H1 (cell line): ENCODE data around the gene TTC8. TPM values are rescaled to one million over a fixed set of nuclear protein-coding genes. Genes with fewer than 3 reads are reported as not detected.

Experiments
- CTCF ChIA-PET: fragments of 300-600 bp; sonication (Branson Sonifier 250); formaldehyde crosslinking; loops from one replicate; lab custom pipeline; 2021; ENCODE audit not compliant: partially characterized antibody; lab: Charles Lee
- POLR2A ChIA-PET: fragments of 300-600 bp; sonication (Branson Sonifier 250); formaldehyde crosslinking; loops from one replicate; lab custom pipeline; 2021; ENCODE audit warnings: inconsistent platforms; ENCODE audit not compliant: partially characterized antibody; lab: Charles Lee
- DNase-seq, 2 experiments: peaks; one replicate each; pipeline versions ENCODE4 v3.0.0 to v3.0.0-alpha.2; 2010 to 2022; ENCODE audit warnings: low spot score in 2 of 2, low read depth in 1 of 2, mixed read lengths in 1 of 2
- FAIRE-seq: peaks from 2 replicates; lab custom pipeline; 2011; peaks lifted over from hg19 to GRCh38; lab: Jason Lieb, UNC
- H2AFZ ChIP-seq: 2 replicates; pipeline ENCODE4 v1.8.1; 2012; ENCODE audit warnings: low read length, inconsistent platforms
- H2AK5ac ChIP-seq: 2 replicates; pipeline ENCODE4 v1.6.1; 2013; ENCODE audit warnings: low read depth, low read length
- H2BK120ac ChIP-seq: replicated peaks from 2 replicates; pipeline ENCODE3; 2013; ENCODE audit warnings: low read depth, low read length, inconsistent platforms
- H2BK12ac ChIP-seq: 2 replicates; pipeline ENCODE4 v1.6.1; 2013; ENCODE audit warnings: low read depth, low read length
- H2BK15ac ChIP-seq: 2 replicates; pipeline ENCODE4 v1.6.1; 2013; ENCODE audit warnings: low read length
- H2BK20ac ChIP-seq: 2 replicates; pipeline ENCODE4 v1.6.1; 2013; ENCODE audit warnings: low read length
- H2BK5ac ChIP-seq: 2 replicates; pipeline ENCODE4 v1.6.1; 2013; ENCODE audit warnings: low read depth, low read length
- H3K14ac ChIP-seq: 2 replicates; pipeline ENCODE4 v1.6.1; 2013; ENCODE audit warnings: inconsistent platforms; ENCODE audit not compliant: insufficient read length
- H3K18ac ChIP-seq: 2 replicates; pipeline ENCODE4 v1.6.1; 2013; ENCODE audit warnings: low read length; ENCODE audit errors: extremely low read depth
- H3K23ac ChIP-seq: 2 replicates; pipeline ENCODE4 v1.6.1; 2013; ENCODE audit warnings: inconsistent platforms; ENCODE audit not compliant: insufficient read length
- H3K23me2 ChIP-seq: 2 replicates; pipeline ENCODE4 v1.6.1; 2013; ENCODE audit warnings: low read depth, low read length
- H3K27ac ChIP-seq: 2 replicates; pipeline ENCODE4 v1.6.1; 2011; ENCODE audit warnings: low read depth, low read length, inconsistent platforms
- H3K27me3 ChIP-seq, 4 experiments: replicated peaks in 1 of 4; 1 replicate in 1 of 4; 2 replicates in 3 of 4; pipeline versions ENCODE4 v1.6.1 to v1.8.1; 2011 to 2013; ENCODE audit warnings: low read length in 3 of 4, mild to moderate bottlenecking in 3 of 4, inconsistent platforms in 2 of 4, mixed read lengths in 2 of 4, moderate library complexity in 1 of 4; ENCODE audit not compliant: control insufficient read depth in 3 of 4, insufficient read depth in 3 of 4; ENCODE audit errors: extremely low read depth in 1 of 4
- H3K36me3 ChIP-seq, 4 experiments: 2 replicates each; pipeline versions ENCODE4 v1.6.1 to v1.8.1; 2011 to 2013; ENCODE audit warnings: mild to moderate bottlenecking in 4 of 4, low read length in 3 of 4, moderate library complexity in 2 of 4, control low read depth in 1 of 4, inconsistent platforms in 1 of 4; ENCODE audit not compliant: insufficient read depth in 4 of 4, control insufficient read depth in 2 of 4
- H3K4ac ChIP-seq: replicated peaks from 2 replicates; pipeline ENCODE3; 2013; ENCODE audit warnings: low read length, low read depth, mixed read lengths, inconsistent platforms; ENCODE audit not compliant: insufficient read length
- H3K4me1 ChIP-seq, 4 experiments: replicated peaks in 1 of 4; 1 replicate in 1 of 4; 2 replicates in 3 of 4; pipeline versions ENCODE4 v1.6.1 to v1.8.1; 2011 to 2013; ENCODE audit warnings: low read length in 3 of 4, inconsistent platforms in 2 of 4, mixed read lengths in 1 of 4; ENCODE audit not compliant: insufficient read depth in 4 of 4, control insufficient read depth in 3 of 4
- H3K4me2 ChIP-seq, 2 experiments: 2 replicates each; pipeline versions ENCODE4 v1.6.1 to v1.8.1; 2011 to 2013; ENCODE audit warnings: low read depth in 2 of 2, low read length in 2 of 2, control low read depth in 1 of 2, inconsistent platforms in 1 of 2, mild to moderate bottlenecking in 1 of 2; ENCODE audit not compliant: insufficient read depth in 1 of 2
- H3K4me3 ChIP-seq, 4 experiments: fragments of 200-600, 300-600 bp in 1 of 4; sonication (generic), shearing (Covaris generic), sonication (Bioruptor Twin) in 1 of 4; 2 replicates each; pipeline versions ENCODE4 v1.5.1 to v1.8.1; 2011 to 2016; ENCODE audit warnings: low read length in 4 of 4, low read depth in 3 of 4, control low read depth in 2 of 4, inconsistent platforms in 2 of 4, mild to moderate bottlenecking in 2 of 4, mixed read lengths in 1 of 4, moderate library complexity in 1 of 4; ENCODE audit not compliant: insufficient read depth in 2 of 4; ENCODE audit errors: extremely low read depth in 1 of 4
- H3K56ac ChIP-seq: replicated peaks from 2 replicates; pipeline ENCODE3; 2013; ENCODE audit warnings: low read depth, mild to moderate bottlenecking, mixed read lengths, low read length, inconsistent platforms; ENCODE audit not compliant: insufficient read length
- H3K79me1 ChIP-seq: 2 replicates; pipeline ENCODE4 v1.6.1; 2013; ENCODE audit warnings: low read depth, low read length, control low read depth
- H3K79me2 ChIP-seq, 2 experiments: 2 replicates each; pipeline versions ENCODE4 v1.6.1 to v1.8.1; 2012 to 2013; ENCODE audit warnings: low read length in 2 of 2, mild to moderate bottlenecking in 2 of 2, inconsistent platforms in 1 of 2; ENCODE audit not compliant: insufficient read depth in 2 of 2, control insufficient read depth in 1 of 2
- H3K9ac ChIP-seq, 4 experiments: replicated peaks in 1 of 4; 1 replicate in 1 of 4; 2 replicates in 3 of 4; pipeline versions ENCODE4 v1.6.1 to v1.8.1; 2011 to 2013; ENCODE audit warnings: low read depth in 3 of 4, low read length in 3 of 4, control low read depth in 2 of 4, mild to moderate bottlenecking in 2 of 4, moderate library complexity in 2 of 4, inconsistent platforms in 1 of 4; ENCODE audit errors: extremely low read depth in 1 of 4
- H3K9me3 ChIP-seq, 2 experiments: 2 replicates each; pipeline versions ENCODE4 v1.6.1 to v1.8.1; 2012 to 2013; ENCODE audit warnings: mild to moderate bottlenecking in 2 of 2, moderate library complexity in 2 of 2, control low read depth in 1 of 2, inconsistent platforms in 1 of 2, low read depth in 1 of 2, low read length in 1 of 2, mixed read lengths in 1 of 2; ENCODE audit not compliant: insufficient read depth in 2 of 2
- H4K20me1 ChIP-seq, 2 experiments: replicated peaks in 1 of 2; 2 replicates each; pipeline versions ENCODE3 to v1.8.1; 2011 to 2013; ENCODE audit warnings: inconsistent platforms in 2 of 2, low read length in 2 of 2, mild to moderate bottlenecking in 1 of 2; ENCODE audit not compliant: insufficient read depth in 2 of 2, control insufficient read depth in 1 of 2
- H4K5ac ChIP-seq: 2 replicates; pipeline ENCODE4 v1.6.1; 2013; ENCODE audit warnings: low read length, low read depth, mixed read lengths, inconsistent platforms; ENCODE audit not compliant: insufficient read length
- H4K8ac ChIP-seq: 2 replicates; pipeline ENCODE4 v1.8.0; 2013; ENCODE audit warnings: mild to moderate bottlenecking, moderate library complexity, low read length, inconsistent platforms; ENCODE audit not compliant: insufficient read depth; ENCODE audit errors: extremely low read depth
- H4K91ac ChIP-seq: replicated peaks from 2 replicates; pipeline ENCODE3; 2013; ENCODE audit warnings: low read length, mixed read lengths, inconsistent platforms; ENCODE audit not compliant: insufficient read length
- CTBP2 ChIP-seq: IDR thresholded peaks from 2 replicates; pipeline ENCODE4 v1.7.0; 2011; ENCODE audit warnings: borderline replicate concordance, mild to moderate bottlenecking, moderate library complexity, mixed read lengths, low read length; ENCODE audit not compliant: insufficient read depth, insufficient read length
- WGBS, 2 experiments: shearing (Covaris generic) in 1 of 2; methylation state at CpG; one replicate each; pipeline versions ENCODE4 v1.1.6 to v1.1.7; 2013 to 2015; ENCODE audit warnings: low lambda C conversion rate in 2 of 2, mixed read lengths in 2 of 2, inconsistent platforms in 1 of 2, low coverage in 1 of 2, missing lambda C conversion rate in 1 of 2; ENCODE audit not compliant: insufficient replicate concordance in 2 of 2, insufficient coverage in 1 of 2, insufficient read length in 1 of 2; ENCODE audit errors: extremely low coverage in 1 of 2, missing lambda C conversion rate in 1 of 2; 5-methylcytosine and 5-hydroxymethylcytosine counted together
- polyA plus RNA-seq, 7 experiments: library from polyadenylated mRNA; depleted of rRNA in 3 of 7; stranded (reverse) in 5 of 7; unstranded in 2 of 7; fragments of >200 nt in 5 of 7; fragments of 200-250 nt in 2 of 7; gene quantifications; 1 replicate in 5 of 7; 2 replicates in 1 of 7; 4 replicates in 1 of 7; pipeline versions ENCODE4 v1.2.1 to v1.2.3, GENCODE V29; 2011 to 2013; ENCODE audit warnings: missing spikeins in 2 of 7, mixed read lengths in 2 of 7
- total RNA-seq: library from RNA; stranded (reverse); fragmentation: NEBNext Ultra II Directional; extraction: Animal tissue kit (Norgen Biotek cat#: 25700); gene quantifications from 2 replicates; pipeline ENCODE4 v1.2.1, GENCODE V29; 2021

TTC8 gene
- total and polyA plus RNA-seq, 2 of the 8 experiments (the other 6 are each of a cell fraction or from before 2014, with no cell fraction given) = 13.1 to 13.5 TPM

DNA sequence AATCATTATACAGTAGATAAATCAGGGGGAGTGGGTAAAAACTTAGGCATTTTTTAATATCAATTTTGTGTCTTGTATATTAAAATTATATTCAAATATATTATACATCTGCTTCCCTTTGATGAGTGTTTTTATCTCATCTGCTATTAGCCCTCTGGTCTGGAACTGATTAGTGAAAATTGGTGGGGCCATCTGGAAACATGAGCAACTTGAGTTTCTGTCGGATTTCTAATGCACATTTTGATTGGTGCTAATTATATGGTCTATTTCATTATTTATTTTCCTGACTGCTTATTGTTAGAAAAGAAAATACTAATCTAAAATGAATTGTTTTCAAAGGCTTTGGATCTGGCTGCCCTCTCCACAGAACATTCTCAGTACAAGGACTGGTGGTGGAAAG is 28.2 kb downstream of the TTC8 start:
- Histone ChIP-seq H3K18ac (no peak overlapping the region), H3K27me3 (no peaks in the 10 kb centered on the region), H3K79me1 (no peaks in the 10 kb centered on the region), H2BK12ac (no peak overlapping the region), H2BK5ac (no peak overlapping the region), H3K56ac (no peak overlapping the region), H3K23ac (no peak overlapping the region), H3K9ac (no peak overlapping the region), H3K4ac (no peak overlapping the region), H3K79me2 (no peaks in the 10 kb centered on the region), H2AK5ac (no peak overlapping the region), H2BK120ac (no peak overlapping the region), H3K4me3 (no peak overlapping the region), H3K36me3 (peaks cover 0 to 4% (median 0%) of the 10 kb centered on the region in 4 experiments; a peak in 1 of 8 replicates), H4K91ac (no peak overlapping the region), H2BK20ac (no peak overlapping the region), H4K8ac (no peak overlapping the region), H3K4me1 (peaks cover 0 to 5% (median 0%) of the 10 kb centered on the region in 4 experiments; a peak in 1 of 7 replicates), H3K23me2 (no peaks in the 10 kb centered on the region), H4K20me1 (no peaks in the 10 kb centered on the region), H2AFZ (no peak overlapping the region), H3K27ac (no peak overlapping the region), H2BK15ac (no peak overlapping the region), H4K5ac (no peak overlapping the region), H3K9me3 (no peaks in the 10 kb centered on the region), H3K14ac (no peak overlapping the region), H3K4me2 (no peak overlapping the region)
- TF ChIP-seq CTBP2 = no peak
- no peak for DNase-seq
- CTCF ChIA-PET = no interaction called here
- 83% methylated on average over 1 of the region's 1 CpG; no CpG with 5 or more reads in 1 of the 2 experiments for WGBS, 2 experiments
- FAIRE-seq = no peak
- POLR2A ChIA-PET = no interaction called here
